Measurements from ENCODE around the gene ZNF330.
A peak's percentile ranks its signal among the peaks of the same experiment; 100 is the strongest.

Gene ZNF330
- long read RNA-seq, partial matches to known transcripts, result 2 of 10 reads
- long read RNA-seq, other reads (novel, unspliced or antisense), result 7 of 10 reads

GRCh38 chr4:141220691-141221659, at the start of gene ZNF330:
ZNF330 (plus strand) TSS chr4:141220895; CDS start chr4:141222372, 1,477 bp downstream.
- H3K27me3 ChIP-seq (ENCODE audit: insufficient read depth, poor library complexity, severe bottlenecking), result no peaks in the 10 kb centered on the region
- DNase-seq (ENCODE audit: low read depth in 1 of 2, low spot score in 1 of 2), result peak; percentile 73 to 83
- TF ChIP-seq GABPA (IDR thresholded peaks at IDR 0.05; ENCODE audit: low read depth), result peak; percentile 44
- TF ChIP-seq SPI1 (IDR thresholded peaks at IDR 0.05; ENCODE audit: borderline replicate concordance, low read depth), result no peak
- TF ChIP-seq, protein P1, sequence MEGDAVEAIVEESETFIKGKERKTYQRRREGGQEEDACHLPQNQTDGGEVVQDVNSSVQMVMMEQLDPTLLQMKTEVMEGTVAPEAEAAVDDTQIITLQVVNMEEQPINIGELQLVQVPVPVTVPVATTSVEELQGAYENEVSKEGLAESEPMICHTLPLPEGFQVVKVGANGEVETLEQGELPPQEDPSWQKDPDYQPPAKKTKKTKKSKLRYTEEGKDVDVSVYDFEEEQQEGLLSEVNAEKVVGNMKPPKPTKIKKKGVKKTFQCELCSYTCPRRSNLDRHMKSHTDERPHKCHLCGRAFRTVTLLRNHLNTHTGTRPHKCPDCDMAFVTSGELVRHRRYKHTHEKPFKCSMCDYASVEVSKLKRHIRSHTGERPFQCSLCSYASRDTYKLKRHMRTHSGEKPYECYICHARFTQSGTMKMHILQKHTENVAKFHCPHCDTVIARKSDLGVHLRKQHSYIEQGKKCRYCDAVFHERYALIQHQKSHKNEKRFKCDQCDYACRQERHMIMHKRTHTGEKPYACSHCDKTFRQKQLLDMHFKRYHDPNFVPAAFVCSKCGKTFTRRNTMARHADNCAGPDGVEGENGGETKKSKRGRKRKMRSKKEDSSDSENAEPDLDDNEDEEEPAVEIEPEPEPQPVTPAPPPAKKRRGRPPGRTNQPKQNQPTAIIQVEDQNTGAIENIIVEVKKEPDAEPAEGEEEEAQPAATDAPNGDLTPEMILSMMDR (IDR thresholded peaks at IDR 0.05; ENCODE audit: insufficient read depth, low read length), result no peak
- TF ChIP-seq REST (IDR thresholded peaks at IDR 0.05; ENCODE audit: insufficient replicate concordance, low read depth), result peak; percentile 27
- peak; percentile 96 for TF ChIP-seq POLR2AphosphoS5 (IDR thresholded peaks at IDR 0.05; ENCODE audit: low read depth)
- H3K27ac ChIP-seq (replicated peaks), result peak within 1 kb of the TSS; percentile 99
- H3K4me3 ChIP-seq (replicated peaks; ENCODE audit: insufficient read depth, low read length), result peak within 1 kb of the TSS; percentile 92

DNA sequence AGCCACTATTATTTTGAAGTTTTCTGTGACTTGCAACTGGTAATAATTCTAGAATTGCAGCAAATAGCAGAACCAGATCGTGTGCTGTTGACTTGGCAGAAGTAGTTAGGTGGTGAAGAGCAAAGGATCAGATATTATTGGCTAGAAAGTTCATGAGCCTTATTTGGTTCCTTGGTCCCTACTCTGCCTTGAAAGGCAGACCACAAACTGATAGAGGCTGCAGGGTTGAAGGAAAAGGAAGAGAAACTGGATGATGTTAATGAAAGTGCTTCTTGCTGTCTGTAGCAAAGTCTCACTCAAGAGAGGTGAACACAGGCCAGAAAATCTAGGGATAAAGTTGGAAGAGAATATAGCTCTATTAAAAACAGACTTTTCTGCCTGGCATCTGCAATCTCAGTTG, 46.2 kb upstream of the ZNF330 start:
- Histone ChIP-seq H3K4me3 (replicated peaks; ENCODE audit: insufficient read depth, low read length) (no peak overlapping the region), H3K27me3 (ENCODE audit: insufficient read depth, poor library complexity, severe bottlenecking) (no peaks in the 10 kb centered on the region), H3K27ac (replicated peaks) (no peak overlapping the region)
- no peak for TF ChIP-seq GABPA (IDR thresholded peaks at IDR 0.05; ENCODE audit: low read depth)
- no peak for TF ChIP-seq POLR2AphosphoS5 (IDR thresholded peaks at IDR 0.05; ENCODE audit: low read depth)
- TF ChIP-seq REST (IDR thresholded peaks at IDR 0.05; ENCODE audit: insufficient replicate concordance, low read depth), result no peak
- TF ChIP-seq, protein P1 (IDR thresholded peaks at IDR 0.05; ENCODE audit: insufficient read depth, low read length), result no peak
- no peak for TF ChIP-seq SPI1 (IDR thresholded peaks at IDR 0.05; ENCODE audit: borderline replicate concordance, low read depth)
- DNase-seq (ENCODE audit: low read depth in 1 of 2, low spot score in 1 of 2), result no peak

DNA sequence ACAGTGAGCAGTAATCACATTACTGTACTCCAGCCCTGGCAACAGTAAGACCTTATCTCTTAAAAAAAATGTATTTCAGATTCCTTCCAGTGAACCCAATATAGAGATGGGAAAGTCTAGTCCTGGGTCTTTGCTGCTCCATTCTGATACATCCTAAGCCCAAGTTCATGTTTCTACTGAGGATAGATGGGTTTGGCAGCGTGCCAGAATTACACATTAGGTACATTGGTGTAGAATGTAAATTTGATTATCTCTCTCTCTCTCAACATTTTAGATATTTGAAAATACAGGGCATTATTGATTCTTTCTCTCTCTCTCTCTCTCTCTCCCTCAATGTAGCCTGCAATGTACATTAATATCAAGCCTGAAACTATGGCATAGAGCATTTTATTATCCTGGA, 43.5 kb upstream of the ZNF330 start:
- Histone ChIP-seq H3K27ac (replicated peaks) (no peak overlapping the region), H3K4me3 (replicated peaks; ENCODE audit: insufficient read depth, low read length) (no peak overlapping the region), H3K27me3 (ENCODE audit: insufficient read depth, poor library complexity, severe bottlenecking) (no peaks in the 10 kb centered on the region)
- no peak for DNase-seq (ENCODE audit: low read depth in 1 of 2, low spot score in 1 of 2)
- TF ChIP-seq SPI1 (IDR thresholded peaks at IDR 0.05; ENCODE audit: borderline replicate concordance, low read depth), result no peak
- no peak for TF ChIP-seq POLR2AphosphoS5 (IDR thresholded peaks at IDR 0.05; ENCODE audit: low read depth)
- TF ChIP-seq REST (IDR thresholded peaks at IDR 0.05; ENCODE audit: insufficient replicate concordance, low read depth), result no peak
- TF ChIP-seq, protein P1 (IDR thresholded peaks at IDR 0.05; ENCODE audit: insufficient read depth, low read length), result no peak
- no peak for TF ChIP-seq GABPA (IDR thresholded peaks at IDR 0.05; ENCODE audit: low read depth)

Data from HL-60 (cell line).